ENCODE results near the gene TTC7B.
A peak's percentile ranks its signal among the peaks of the same experiment; 100 is the strongest.

The TTC7B gene

DNA sequence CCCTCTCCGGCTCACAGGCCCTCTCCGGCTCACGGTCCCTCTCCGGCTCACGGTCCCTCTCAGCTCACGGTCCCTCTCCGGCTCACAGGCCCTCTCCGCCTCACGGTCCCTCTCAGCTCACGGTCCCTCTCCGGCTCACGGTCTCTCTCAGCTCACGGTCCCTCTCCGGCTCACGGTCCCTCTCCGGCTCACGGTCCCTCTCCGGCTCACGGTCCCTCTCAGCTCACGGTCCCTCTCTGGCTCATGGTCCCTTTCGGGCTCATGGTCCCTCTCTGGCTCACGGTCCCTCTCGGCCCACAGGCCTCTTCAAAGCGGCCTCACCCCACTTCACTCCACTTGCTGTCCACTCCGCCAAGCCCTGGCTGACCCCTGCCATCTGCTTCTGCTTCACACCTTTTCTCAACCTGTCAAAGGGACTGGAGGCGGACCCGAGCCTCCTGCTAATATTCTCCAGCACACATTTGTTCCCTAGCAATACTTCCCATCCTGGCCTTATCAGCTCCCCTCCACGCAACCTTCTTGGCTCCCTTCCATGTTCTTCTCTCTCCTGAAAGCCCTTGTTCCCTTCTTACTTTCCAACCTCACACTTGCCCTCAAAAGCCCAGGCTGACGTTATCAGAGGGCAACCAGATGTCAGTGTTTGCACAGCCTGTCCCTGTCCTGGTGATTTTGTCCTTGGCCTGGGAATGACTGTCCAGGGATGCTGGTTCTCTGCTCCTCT lies 242.7 kb downstream of the TTC7B start:
- H3K9me3 Mint-ChIP-seq, result no peaks in the 10 kb centered on the region
- peaks cover 35% of the 10 kb centered on the region for H3K4me1 Mint-ChIP-seq
- H3K27ac Mint-ChIP-seq, result peak overlapping the region in 1 of 3 experiments; percentile 9
- H3K4me3 Mint-ChIP-seq, result no peak overlapping the region
- TF ChIP-seq, protein P1, sequence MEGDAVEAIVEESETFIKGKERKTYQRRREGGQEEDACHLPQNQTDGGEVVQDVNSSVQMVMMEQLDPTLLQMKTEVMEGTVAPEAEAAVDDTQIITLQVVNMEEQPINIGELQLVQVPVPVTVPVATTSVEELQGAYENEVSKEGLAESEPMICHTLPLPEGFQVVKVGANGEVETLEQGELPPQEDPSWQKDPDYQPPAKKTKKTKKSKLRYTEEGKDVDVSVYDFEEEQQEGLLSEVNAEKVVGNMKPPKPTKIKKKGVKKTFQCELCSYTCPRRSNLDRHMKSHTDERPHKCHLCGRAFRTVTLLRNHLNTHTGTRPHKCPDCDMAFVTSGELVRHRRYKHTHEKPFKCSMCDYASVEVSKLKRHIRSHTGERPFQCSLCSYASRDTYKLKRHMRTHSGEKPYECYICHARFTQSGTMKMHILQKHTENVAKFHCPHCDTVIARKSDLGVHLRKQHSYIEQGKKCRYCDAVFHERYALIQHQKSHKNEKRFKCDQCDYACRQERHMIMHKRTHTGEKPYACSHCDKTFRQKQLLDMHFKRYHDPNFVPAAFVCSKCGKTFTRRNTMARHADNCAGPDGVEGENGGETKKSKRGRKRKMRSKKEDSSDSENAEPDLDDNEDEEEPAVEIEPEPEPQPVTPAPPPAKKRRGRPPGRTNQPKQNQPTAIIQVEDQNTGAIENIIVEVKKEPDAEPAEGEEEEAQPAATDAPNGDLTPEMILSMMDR (IDR thresholded peaks at IDR 0.05; ENCODE audit: unreplicated experiment in 3 of 3), result no peak
- H3K27me3 Mint-ChIP-seq (ENCODE audit: low read depth), result no peaks in the 10 kb centered on the region
- H3K36me3 Mint-ChIP-seq (ENCODE audit: low read depth), result peaks cover 25% of the 10 kb centered on the region

DNA sequence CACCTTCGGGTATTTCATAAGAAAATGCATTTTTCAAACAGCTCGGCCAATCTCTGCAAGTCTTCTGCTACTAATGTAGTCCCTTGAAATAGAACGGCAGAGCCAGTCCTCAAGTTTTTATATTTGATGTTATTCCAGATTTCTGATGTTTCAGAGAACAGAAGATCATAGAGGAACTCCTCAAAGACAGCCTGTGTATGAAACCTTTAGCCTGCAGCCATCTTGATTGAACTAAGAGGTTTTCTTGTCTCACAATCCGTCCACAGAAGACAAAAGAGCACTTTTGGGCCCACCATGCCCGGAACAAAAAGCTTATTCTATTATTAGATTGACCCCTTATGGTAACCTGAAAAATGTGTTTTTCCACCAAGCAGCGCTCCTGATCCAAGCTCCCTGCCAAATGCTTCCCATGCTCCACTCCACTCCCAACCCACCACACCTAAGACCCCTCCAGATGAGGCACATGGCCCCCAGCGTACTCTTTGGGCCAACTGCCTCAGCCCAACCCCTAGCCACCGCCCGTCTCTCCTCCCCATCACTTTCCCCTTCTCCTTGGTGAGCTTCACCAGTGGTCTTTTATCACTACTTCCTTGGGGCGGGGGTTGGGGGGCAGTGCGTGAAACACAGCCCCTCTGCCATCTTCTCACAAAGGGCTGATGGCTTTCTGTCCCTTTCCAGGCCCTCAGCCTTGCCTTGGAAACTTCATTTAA lies 243.6 kb downstream of the TTC7B start:
- Mint-ChIP-seq H3K27ac (peak overlapping the region in 1 of 3 experiments; percentile 31), H3K4me3 (no peak overlapping the region), H3K36me3 (ENCODE audit: low read depth) (peaks cover 25% of the 10 kb centered on the region), H3K9me3 (no peaks in the 10 kb centered on the region), H3K27me3 (ENCODE audit: low read depth) (no peaks in the 10 kb centered on the region), H3K4me1 (peaks cover 39% of the 10 kb centered on the region)
- TF ChIP-seq, protein P1 (IDR thresholded peaks at IDR 0.05; ENCODE audit: unreplicated experiment in 3 of 3), result no peak

DNA sequence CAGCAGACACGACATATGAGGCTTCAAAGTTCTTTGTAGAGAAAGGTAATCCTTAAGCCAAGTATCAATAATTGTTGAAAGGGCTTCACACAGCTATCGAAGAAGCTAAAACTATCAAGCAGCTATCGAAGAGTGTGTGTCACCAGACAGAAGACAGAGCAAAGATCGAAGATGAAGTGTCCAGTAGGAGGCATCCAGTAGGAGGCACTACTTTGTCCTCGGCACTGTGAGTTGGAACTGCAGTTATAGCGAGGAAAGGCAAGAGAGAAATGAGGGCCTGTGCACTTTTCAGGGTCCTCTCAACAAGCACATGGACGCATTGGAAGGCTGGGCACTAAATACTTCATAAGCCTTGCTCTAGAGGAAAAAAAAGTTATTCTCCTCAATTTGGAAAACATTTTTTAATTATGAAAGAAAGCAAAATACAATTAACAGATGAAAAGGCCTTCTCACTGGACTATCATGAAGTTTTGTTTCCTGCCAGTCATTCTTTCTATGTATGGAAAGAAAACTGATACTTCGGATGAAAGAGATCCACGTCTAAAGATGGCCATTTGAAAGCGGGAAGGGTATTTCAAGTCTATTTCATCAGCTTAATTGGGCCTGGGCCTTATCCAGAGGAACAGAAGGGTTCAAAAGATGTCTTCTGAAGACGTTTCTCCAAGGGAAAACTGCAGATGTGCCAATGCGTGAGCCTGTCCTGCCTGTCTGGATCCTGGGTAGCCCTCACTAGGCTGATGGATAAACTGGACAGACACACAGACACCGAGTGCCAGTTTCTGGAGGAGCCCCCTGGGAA lies 244.9 kb downstream of the TTC7B start:
- Mint-ChIP-seq H3K27ac (no peak overlapping the region), H3K9me3 (no peaks in the 10 kb centered on the region), H3K27me3 (ENCODE audit: low read depth) (no peaks in the 10 kb centered on the region), H3K4me1 (peaks cover 43% of the 10 kb centered on the region), H3K36me3 (ENCODE audit: low read depth) (peaks cover 25% of the 10 kb centered on the region), H3K4me3 (no peak overlapping the region)
- TF ChIP-seq, protein P1 (IDR thresholded peaks at IDR 0.05; ENCODE audit: unreplicated experiment in 3 of 3), result no peak

DNA sequence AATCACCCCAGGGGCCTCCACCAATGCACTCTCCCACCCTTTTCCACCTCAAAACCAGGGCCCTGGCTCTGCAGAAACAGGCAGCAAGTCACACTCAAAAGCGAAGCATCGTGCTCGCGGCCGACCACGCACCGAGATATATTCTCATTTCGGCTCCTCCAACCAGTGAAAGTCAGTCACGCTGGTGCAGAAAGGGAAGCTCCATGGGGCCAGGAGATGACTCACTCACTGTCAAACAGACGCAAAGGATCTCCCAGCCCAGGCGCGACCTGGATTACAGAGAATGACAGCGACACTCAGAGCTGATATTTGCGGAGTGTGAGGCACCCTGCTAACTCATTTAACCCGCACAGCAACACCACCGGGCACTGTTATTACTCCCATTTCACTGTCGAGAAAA lies 245.8 kb downstream of the TTC7B start:
- H3K27me3 Mint-ChIP-seq (ENCODE audit: low read depth), result no peaks in the 10 kb centered on the region
- no peaks in the 10 kb centered on the region for H3K9me3 Mint-ChIP-seq
- no peak overlapping the region for H3K4me3 Mint-ChIP-seq
- peaks cover 39% of the 10 kb centered on the region for H3K4me1 Mint-ChIP-seq
- no peak overlapping the region for H3K27ac Mint-ChIP-seq
- TF ChIP-seq, protein P1 (IDR thresholded peaks at IDR 0.05; ENCODE audit: unreplicated experiment in 3 of 3), result no peak
- peaks cover 20% of the 10 kb centered on the region for H3K36me3 Mint-ChIP-seq (ENCODE audit: low read depth)

DNA sequence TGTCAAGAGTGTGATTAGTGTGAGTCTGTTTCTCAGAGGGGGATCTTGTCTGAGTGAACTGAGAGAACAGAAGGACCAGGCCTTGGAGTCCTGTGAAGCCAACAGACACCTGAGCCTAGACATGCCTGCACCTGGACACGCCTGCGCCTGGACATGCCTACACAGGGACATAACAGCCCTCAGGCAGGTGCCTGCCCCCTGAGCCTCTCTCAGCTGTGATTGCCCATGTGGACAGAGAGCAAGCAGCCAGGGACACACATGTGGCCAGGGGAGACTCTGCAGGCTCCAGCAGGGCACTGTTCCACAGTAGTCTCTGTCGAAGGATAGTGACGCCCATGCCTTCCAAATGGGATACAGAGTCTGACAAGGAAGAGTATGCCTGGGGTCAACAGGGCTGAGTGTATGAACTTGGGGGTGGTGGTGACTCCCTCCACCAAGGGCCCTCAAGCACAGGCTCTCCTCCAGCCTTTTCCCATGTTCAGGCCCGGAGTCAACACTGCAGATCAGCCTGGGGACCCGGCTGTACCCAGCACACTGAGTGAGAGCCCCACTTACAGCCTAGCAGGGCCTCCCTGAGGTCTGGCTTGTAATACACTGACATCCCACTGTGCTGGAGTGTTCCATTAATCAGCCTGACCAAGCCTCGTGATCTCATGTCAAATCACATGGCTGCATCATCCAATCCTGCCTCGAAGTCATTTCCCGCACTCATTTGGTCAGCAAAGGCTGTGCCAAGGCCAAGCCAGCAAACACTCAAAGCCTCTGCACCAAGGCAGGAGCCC lies 246.4 kb downstream of the TTC7B start:
- H3K27me3 Mint-ChIP-seq (ENCODE audit: low read depth), result no peaks in the 10 kb centered on the region
- peaks cover 20% of the 10 kb centered on the region for H3K36me3 Mint-ChIP-seq (ENCODE audit: low read depth)
- TF ChIP-seq, protein P1 (IDR thresholded peaks at IDR 0.05; ENCODE audit: unreplicated experiment in 3 of 3), result no peak
- H3K4me3 Mint-ChIP-seq, result no peak overlapping the region
- peaks cover 34% of the 10 kb centered on the region for H3K4me1 Mint-ChIP-seq
- no peak overlapping the region for H3K27ac Mint-ChIP-seq
- H3K9me3 Mint-ChIP-seq, result no peaks in the 10 kb centered on the region

Measured in nephron (organoid).